Thymus (tissue), 11 donors: Measurements from ENCODE around the gene KDM4B. TPM values are rescaled to one million over a fixed set of nuclear protein-coding genes. Genes with fewer than 3 reads are reported as not detected.

ENCODE experiments used
- DNase-seq, 9 donors: peaks; one replicate each; pipeline ENCODE4 v3.0.0-alpha.2; 2013; ENCODE audit warnings: low spot score in 9 of 9, low read depth in 6 of 9, missing footprints in 1 of 9
- H3K27ac ChIP-seq, 2 donors: one replicate each; pipeline ENCODE4 v1.5.1; 2013; ENCODE audit warnings: control low read depth in 1 of 2, low read depth in 1 of 2, low read length in 1 of 2, mild to moderate bottlenecking in 1 of 2, moderate library complexity in 1 of 2
- H3K27me3 ChIP-seq, 2 donors: one replicate each; pipeline ENCODE4 v1.5.1; 2013; ENCODE audit warnings: low read length in 1 of 2; ENCODE audit not compliant: control insufficient read depth in 2 of 2, insufficient read depth in 1 of 2
- H3K36me3 ChIP-seq, 2 donors: one replicate each; pipeline ENCODE4 v1.5.1; 2013; ENCODE audit warnings: low read length in 1 of 2, mild to moderate bottlenecking in 1 of 2, moderate library complexity in 1 of 2; ENCODE audit not compliant: control insufficient read depth in 2 of 2, insufficient read depth in 2 of 2
- H3K4me1 ChIP-seq, 2 donors: one replicate each; pipeline ENCODE4 v1.5.1; 2013; ENCODE audit warnings: low read length in 2 of 2; ENCODE audit not compliant: control insufficient read depth in 2 of 2, insufficient read depth in 2 of 2
- H3K4me3 ChIP-seq, 2 donors: one replicate each; pipeline ENCODE4 v1.5.1; 2013; ENCODE audit warnings: low read length in 2 of 2, control low read depth in 1 of 2, mild to moderate bottlenecking in 1 of 2
- H3K9me3 ChIP-seq, 2 donors: one replicate each; pipeline ENCODE4 v1.5.1; 2013; ENCODE audit warnings: low read length in 1 of 2, mild to moderate bottlenecking in 1 of 2; ENCODE audit not compliant: control insufficient read depth in 2 of 2, insufficient read depth in 1 of 2
- WGBS: extraction: QIAGEN DNeasy Blood & Tissue Kit; methylation state at CpG from one replicate; pipeline ENCODE4 v1.1.7; 2013; 5-methylcytosine and 5-hydroxymethylcytosine counted together
- polyA plus RNA-seq: library from polyadenylated mRNA; stranded (reverse); fragments of 200-250 nt; gene quantifications from one replicate; pipeline ENCODE4 v1.2.3, GENCODE V29; 2013
- total RNA-seq: library from RNA; stranded (reverse); fragments of 120-200 nt; gene quantifications from one replicate; pipeline ENCODE4 v1.2.4, GENCODE V29; 2013
- donor health status: healthy.

The KDM4B gene
- total and polyA plus RNA-seq, 2 donors: 8.6 to 24.6 TPM

GRCh38 chr19:5012688-5013457 lies 44.0 kb downstream of the KDM4B start:
- DNase-seq: no peak
- H3K36me3 ChIP-seq: peaks cover 9 to 15% of the 10 kb centered on the region in 2 donors

GRCh38 chr19:5013761-5014160 lies 44.8 kb downstream of the KDM4B start:
- H3K27me3 ChIP-seq: no peaks in the 10 kb centered on the region
- peaks cover under 1 to 7% of the 10 kb centered on the region in 2 donors for H3K9me3 ChIP-seq
- H3K36me3 ChIP-seq: peaks cover 17 to 21% of the 10 kb centered on the region in 2 donors
- no peak overlapping the region for H3K27ac ChIP-seq
- DNase-seq: no peak
- no peaks in the 10 kb centered on the region for H3K4me1 ChIP-seq
- WGBS: 97% methylated on average over 14 of the region's 14 CpGs
- no peak overlapping the region for H3K4me3 ChIP-seq

More at GRCh38 chr19:5012688-5013457, 44.0 kb downstream of the KDM4B start:
- Histone ChIP-seq H3K4me1 (no peaks in the 10 kb centered on the region), H3K27me3 (no peaks in the 10 kb centered on the region), H3K4me3 (no peak overlapping the region), H3K9me3 (peaks cover 0 to 3% of the 10 kb centered on the region in 2 donors), H3K27ac (no peak overlapping the region)
- WGBS: 98% methylated on average over 25 of the region's 25 CpGs

GRCh38 chr19:5014941-5015340 lies 46.0 kb downstream of the KDM4B start:
- H3K9me3 ChIP-seq: peaks cover 4 to 18% of the 10 kb centered on the region in 2 donors
- no peak overlapping the region for H3K27ac ChIP-seq
- peaks cover 19 to 20% of the 10 kb centered on the region in 2 donors for H3K36me3 ChIP-seq
- no peaks in the 10 kb centered on the region for H3K27me3 ChIP-seq
- 97% methylated on average over 13 of the region's 13 CpGs for WGBS
- H3K4me1 ChIP-seq: no peaks in the 10 kb centered on the region
- no peak overlapping the region for H3K4me3 ChIP-seq
- DNase-seq: no peak

GRCh38 chr19:5016268-5016667 lies 47.4 kb downstream of the KDM4B start:
- WGBS: 95% methylated on average over 16 of the region's 16 CpGs
- Histone ChIP-seq H3K27me3 (no peaks in the 10 kb centered on the region), H3K4me1 (no peaks in the 10 kb centered on the region), H3K9me3 (peaks cover 4 to 24% of the 10 kb centered on the region in 2 donors), H3K27ac (no peak overlapping the region), H3K36me3 (peaks cover 19 to 27% of the 10 kb centered on the region in 2 donors), H3K4me3 (no peak overlapping the region)
- no peak for DNase-seq

GRCh38 chr19:5016781-5017180 lies 47.9 kb downstream of the KDM4B start:
- Histone ChIP-seq H3K27me3 (no peaks in the 10 kb centered on the region), H3K36me3 (peaks cover 19 to 27% of the 10 kb centered on the region in 2 donors), H3K27ac (no peak overlapping the region), H3K4me1 (no peaks in the 10 kb centered on the region), H3K4me3 (no peak overlapping the region), H3K9me3 (peaks cover 4 to 24% of the 10 kb centered on the region in 2 donors)
- 97% methylated on average over 14 of the region's 14 CpGs for WGBS
- no peak for DNase-seq

GRCh38 chr19:5017235-5017634 lies 48.3 kb downstream of the KDM4B start:
- Histone ChIP-seq H3K27ac (no peak overlapping the region), H3K36me3 (peaks cover 19 to 27% of the 10 kb centered on the region in 2 donors), H3K9me3 (peaks cover 4 to 24% of the 10 kb centered on the region in 2 donors), H3K27me3 (no peaks in the 10 kb centered on the region), H3K4me1 (no peaks in the 10 kb centered on the region), H3K4me3 (no peak overlapping the region)
- no peak for DNase-seq
- 97% methylated on average over 5 of the region's 5 CpGs for WGBS

GRCh38 chr19:5018224-5019015 lies 49.5 kb downstream of the KDM4B start:
- Histone ChIP-seq H3K4me1 (no peaks in the 10 kb centered on the region), H3K4me3 (no peak overlapping the region), H3K27me3 (no peaks in the 10 kb centered on the region), H3K9me3 (peaks cover 4 to 24% of the 10 kb centered on the region in 2 donors), H3K27ac (no peak overlapping the region), H3K36me3 (peaks cover 19 to 27% of the 10 kb centered on the region in 2 donors)
- 93% methylated on average over 16 of the region's 16 CpGs for WGBS
- no peak for DNase-seq

- H3K4me1 ChIP-seq: no peaks in the 10 kb centered on the region
- peaks cover 19 to 27% of the 10 kb centered on the region in 2 donors for H3K36me3 ChIP-seq
- H3K4me3 ChIP-seq: no peak overlapping the region
- no peak for DNase-seq
- WGBS: 97% methylated on average over 21 of the region's 21 CpGs
- no peaks in the 10 kb centered on the region for H3K27me3 ChIP-seq
- no peak overlapping the region for H3K27ac ChIP-seq
- H3K9me3 ChIP-seq: peaks cover 4 to 24% of the 10 kb centered on the region in 2 donors
Measured at GRCh38 chr19:5020368-5020767, 51.5 kb downstream of the KDM4B start.

- no peak overlapping the region for H3K27ac ChIP-seq
- H3K36me3 ChIP-seq: peaks cover 19 to 27% of the 10 kb centered on the region in 2 donors
Measured at GRCh38 chr19:5021046-5021445, 52.1 kb downstream of the KDM4B start.

More at GRCh38 chr19:5021046-5021445, 52.1 kb downstream of the KDM4B start:
- no peak overlapping the region for H3K4me3 ChIP-seq
- DNase-seq: no peak
- peaks cover 4 to 24% of the 10 kb centered on the region in 2 donors for H3K9me3 ChIP-seq
- H3K4me1 ChIP-seq: no peaks in the 10 kb centered on the region
- 97% methylated on average over 5 of the region's 5 CpGs for WGBS
- no peaks in the 10 kb centered on the region for H3K27me3 ChIP-seq
